Activated CD8-positive, alpha-beta memory T cell treated with anti-CD3 and anti-CD28 coated beads, Interleukin-2, amount 10 ng/mL, durations not matched to agents 7 days and 5 days (primary cell): Measurements from ENCODE around the gene MRC1. TPM values are rescaled to one million over a fixed set of nuclear protein-coding genes. Genes with fewer than 3 reads are reported as not detected.

Experiments used
- ATAC-seq: fragments of 150-1000 bp; cut with Tn5 transposase; one replicate; pipeline ENCODE4 v1.10.0; 2021; ENCODE audit warnings: moderate library complexity
- CTCF ChIA-PET: fragments of 350-600 bp; sonication (Branson Sonifier 250); formaldehyde crosslinking; loops from one replicate; lab custom pipeline; 2021; ENCODE audit warnings: antibody characterized with exemption; lab: Charles Lee
- DNase-seq: peaks from one replicate; pipeline ENCODE4 v3.0.0-alpha.2; 2020
- H3K27ac Mint-ChIP-seq: one replicate; pipeline ENCODE4 v1.8.0; 2021; ENCODE audit warnings: mild to moderate bottlenecking, mixed read lengths
- H3K27me3 Mint-ChIP-seq: one replicate; pipeline ENCODE4 v1.8.0; 2021; ENCODE audit warnings: mixed read lengths
- H3K36me3 Mint-ChIP-seq: one replicate; pipeline ENCODE4 v1.8.0; 2021; ENCODE audit warnings: mild to moderate bottlenecking, mixed read lengths
- H3K4me1 Mint-ChIP-seq: one replicate; pipeline ENCODE4 v1.8.0; 2021; ENCODE audit warnings: mixed read lengths
- H3K4me3 Mint-ChIP-seq: one replicate; pipeline ENCODE4 v1.8.0; 2021; ENCODE audit warnings: mild to moderate bottlenecking, moderate library complexity, mixed read lengths
- H3K9me3 Mint-ChIP-seq: one replicate; pipeline ENCODE4 v1.8.0; 2022; ENCODE audit warnings: low read depth, mixed read lengths
- total RNA-seq, 2 experiments: library from RNA; stranded (reverse); gene quantifications; one replicate each; pipeline ENCODE4 v1.2.3, GENCODE V29; 2021

MRC1 gene
- total RNA-seq, 2 experiments from 2014 or later, result 0.05 TPM; not detected in 1

DNA sequence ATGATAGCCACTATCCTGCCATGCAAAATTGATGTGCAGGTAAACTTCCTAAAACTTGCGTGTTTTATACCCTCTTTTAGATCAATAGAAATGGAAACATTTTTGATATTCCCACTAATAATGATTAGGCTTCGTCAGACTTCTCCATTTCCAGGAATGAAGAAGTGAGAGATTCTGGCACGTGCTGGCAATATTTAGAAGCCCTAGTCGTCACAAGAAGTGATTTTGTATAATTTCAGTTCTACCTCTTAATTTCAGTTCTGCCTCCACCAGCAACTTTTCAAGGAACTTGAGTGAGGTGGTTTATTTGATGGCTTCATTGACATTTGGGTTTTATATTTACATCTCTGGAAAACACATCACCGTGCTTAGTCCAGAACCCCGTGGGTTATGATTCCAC lies 61.9 kb downstream of the MRC1 start:
- CTCF ChIA-PET, result no interaction called here
- Mint-ChIP-seq H3K9me3 (no peaks in the 10 kb centered on the region), H3K27ac (no peak overlapping the region), H3K27me3 (no peaks in the 10 kb centered on the region), H3K36me3 (no peaks in the 10 kb centered on the region), H3K4me1 (no peaks in the 10 kb centered on the region), H3K4me3 (no peak overlapping the region)
- ATAC-seq (no peak), DNase-seq (no peak)

DNA sequence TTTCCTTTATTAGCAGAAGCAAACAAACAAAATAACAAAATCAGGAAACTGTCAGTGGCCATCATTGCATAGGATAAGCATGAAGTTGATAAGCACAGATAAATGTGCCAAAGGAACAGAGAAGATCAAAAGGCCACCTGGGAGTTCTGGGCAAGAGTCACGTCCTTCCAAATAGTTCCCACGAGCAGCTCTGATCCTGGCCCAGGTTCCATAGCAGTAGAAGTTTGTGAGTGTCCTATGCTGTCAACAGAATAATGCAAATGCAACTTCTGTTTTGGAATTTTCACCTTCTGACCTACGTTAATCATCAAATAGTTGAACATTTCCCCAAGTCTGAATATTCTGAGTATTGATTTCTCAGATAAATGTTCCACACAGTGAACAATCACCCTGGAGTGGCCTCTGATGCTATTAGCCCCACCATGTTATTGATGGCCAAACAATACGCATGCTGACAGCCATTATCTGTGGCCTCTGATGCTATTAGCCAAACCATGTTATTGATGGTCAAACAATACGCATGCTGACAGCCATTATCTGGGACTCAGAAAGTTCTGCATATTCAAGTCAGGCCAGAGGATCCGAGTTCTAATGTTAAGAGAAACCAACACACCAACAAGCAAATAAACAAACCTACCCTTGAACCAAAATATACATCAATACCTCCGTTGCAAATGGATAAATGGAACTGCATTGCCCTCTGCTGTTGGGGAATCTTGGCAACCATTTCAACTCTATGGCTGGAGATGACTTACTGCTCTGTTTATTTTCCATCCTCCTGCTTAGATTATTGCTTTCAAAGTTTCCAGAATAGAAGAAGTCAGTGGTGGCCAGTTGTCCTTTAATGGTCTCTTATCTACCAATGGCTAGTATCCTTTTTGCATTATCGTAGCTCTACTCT lies 63.3 kb downstream of the MRC1 start:
- no peak for ATAC-seq
- H3K4me3 Mint-ChIP-seq, result no peak overlapping the region
- CTCF ChIA-PET, result no interaction called here
- H3K36me3 Mint-ChIP-seq, result no peaks in the 10 kb centered on the region
- DNase-seq, result no peak
- H3K4me1 Mint-ChIP-seq, result no peaks in the 10 kb centered on the region
- H3K27ac Mint-ChIP-seq, result no peak overlapping the region
- H3K27me3 Mint-ChIP-seq, result no peaks in the 10 kb centered on the region
- no peaks in the 10 kb centered on the region for H3K9me3 Mint-ChIP-seq

DNA sequence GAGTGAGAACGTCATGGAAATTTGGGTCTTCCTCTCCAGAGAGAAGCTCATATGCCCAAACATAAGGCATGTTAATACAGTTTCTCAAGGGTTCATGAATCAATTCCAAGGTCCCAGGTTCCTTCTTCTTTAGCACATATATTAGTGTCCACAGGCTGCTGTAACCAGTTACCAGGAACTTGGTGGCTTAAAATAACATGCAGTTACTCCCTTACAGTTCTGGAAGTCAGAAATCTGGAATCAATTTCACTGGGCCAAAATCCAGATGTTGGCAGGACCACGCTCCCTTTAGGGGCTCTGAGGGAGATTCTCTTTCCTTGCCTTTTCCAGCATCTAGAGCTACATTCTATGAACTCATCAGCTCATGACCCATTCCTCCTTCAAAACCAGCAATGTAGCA lies 64.8 kb downstream of the MRC1 start:
- Mint-ChIP-seq H3K4me1 (no peaks in the 10 kb centered on the region), H3K27me3 (no peaks in the 10 kb centered on the region), H3K36me3 (no peaks in the 10 kb centered on the region), H3K27ac (no peak overlapping the region), H3K9me3 (no peaks in the 10 kb centered on the region), H3K4me3 (no peak overlapping the region)
- DNase-seq (no peak), ATAC-seq (no peak)
- CTCF ChIA-PET, result no interaction called here

DNA sequence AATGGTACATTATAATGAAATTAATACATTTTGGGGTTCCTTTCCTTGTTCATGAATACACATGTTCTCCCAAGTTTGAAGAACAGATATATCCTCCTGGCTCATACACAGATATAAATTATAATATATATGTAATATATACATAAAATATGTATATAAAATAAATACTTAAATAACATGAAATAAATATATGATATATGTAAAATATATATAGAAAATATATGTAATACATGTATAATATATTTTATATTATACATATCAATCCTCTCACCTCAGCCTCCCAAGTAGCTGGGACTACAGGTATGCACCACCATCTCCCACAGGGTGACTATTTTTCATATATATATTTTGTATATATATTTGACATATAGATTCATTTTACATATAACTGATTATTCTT lies 68.0 kb downstream of the MRC1 start:
- ATAC-seq (no peak), DNase-seq (no peak)
- no peaks in the 10 kb centered on the region for H3K27me3 Mint-ChIP-seq
- CTCF ChIA-PET, result no interaction called here
- no peaks in the 10 kb centered on the region for H3K36me3 Mint-ChIP-seq
- no peak overlapping the region for H3K4me3 Mint-ChIP-seq
- no peak overlapping the region for H3K27ac Mint-ChIP-seq
- no peaks in the 10 kb centered on the region for H3K9me3 Mint-ChIP-seq
- H3K4me1 Mint-ChIP-seq, result no peaks in the 10 kb centered on the region

DNA sequence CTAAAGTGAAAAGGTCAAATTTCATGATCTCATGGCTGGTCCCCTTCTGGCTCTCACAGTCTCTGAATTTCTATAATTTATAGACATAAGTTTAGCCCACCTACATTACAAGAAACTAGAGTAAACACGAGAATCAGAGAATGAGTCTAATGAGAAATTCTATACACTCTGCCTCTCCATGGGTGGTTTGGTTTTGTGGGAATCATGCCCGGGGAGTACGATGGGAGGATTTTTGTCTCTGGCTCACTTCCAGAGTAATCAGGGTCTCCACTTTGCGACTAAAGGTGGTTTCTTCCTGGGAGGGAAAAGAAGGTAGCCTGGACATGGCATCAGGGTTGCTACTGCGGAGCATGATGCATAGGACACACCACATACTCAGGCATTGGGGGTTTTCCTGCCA lies 69.7 kb downstream of the MRC1 start:
- Mint-ChIP-seq H3K36me3 (no peaks in the 10 kb centered on the region), H3K27me3 (no peaks in the 10 kb centered on the region), H3K4me3 (no peak overlapping the region), H3K27ac (no peak overlapping the region), H3K4me1 (no peaks in the 10 kb centered on the region), H3K9me3 (no peaks in the 10 kb centered on the region)
- DNase-seq, result no peak
- CTCF ChIA-PET, result no interaction called here
- ATAC-seq, result no peak

DNA sequence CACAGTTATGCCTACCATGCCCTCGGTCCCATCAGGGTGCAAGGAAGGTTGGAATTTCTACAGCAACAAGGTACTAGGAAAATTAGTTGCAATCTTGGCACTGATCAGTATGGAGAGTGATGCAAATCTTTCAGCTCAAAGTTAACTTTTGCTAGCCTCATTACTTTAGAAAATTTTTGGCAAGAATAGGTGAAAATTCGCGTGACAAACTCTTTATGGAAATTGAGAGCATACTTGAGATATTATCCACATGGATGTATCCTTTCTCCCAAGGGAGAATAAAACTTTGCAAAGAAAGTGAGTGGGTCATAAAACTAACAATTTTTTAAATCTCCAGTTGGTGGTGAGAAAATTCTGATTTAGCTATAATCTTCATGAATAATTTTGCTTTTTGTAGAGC lies 71.5 kb downstream of the MRC1 start:
- no peaks in the 10 kb centered on the region for H3K36me3 Mint-ChIP-seq

DNA sequence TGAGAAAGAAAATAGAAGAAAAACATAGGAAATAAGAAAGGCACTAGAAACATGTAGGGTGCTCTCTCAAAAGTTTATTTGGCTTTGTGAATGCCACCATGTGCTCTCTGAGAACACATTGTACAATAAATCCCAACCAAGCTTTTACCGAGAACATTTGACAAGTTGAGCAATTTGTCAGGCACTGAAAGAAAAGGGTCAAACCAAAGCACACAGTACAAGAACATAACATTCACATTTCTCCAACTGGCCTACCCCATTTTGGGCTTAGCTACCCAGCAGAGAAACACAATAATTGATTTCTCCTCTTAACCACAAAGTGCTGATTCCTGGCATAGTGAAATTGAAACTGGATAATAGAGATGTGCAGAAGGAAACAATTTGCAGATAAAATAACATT lies 73.4 kb downstream of the MRC1 start:
- Mint-ChIP-seq H3K4me3 (no peak overlapping the region), H3K4me1 (no peaks in the 10 kb centered on the region), H3K27me3 (no peaks in the 10 kb centered on the region), H3K27ac (no peak overlapping the region), H3K36me3 (no peaks in the 10 kb centered on the region), H3K9me3 (peaks cover 2% of the 10 kb centered on the region)
- DNase-seq, result no peak
- CTCF ChIA-PET, result no interaction called here
- no peak for ATAC-seq

More for the DNA sequence above, 71.5 kb downstream of the MRC1 start:
- Mint-ChIP-seq H3K27ac (no peak overlapping the region), H3K9me3 (peaks cover 2% of the 10 kb centered on the region), H3K27me3 (no peaks in the 10 kb centered on the region), H3K4me1 (no peaks in the 10 kb centered on the region), H3K4me3 (no peak overlapping the region)
- DNase-seq, result no peak
- no peak for ATAC-seq
- CTCF ChIA-PET, result no interaction called here

DNA sequence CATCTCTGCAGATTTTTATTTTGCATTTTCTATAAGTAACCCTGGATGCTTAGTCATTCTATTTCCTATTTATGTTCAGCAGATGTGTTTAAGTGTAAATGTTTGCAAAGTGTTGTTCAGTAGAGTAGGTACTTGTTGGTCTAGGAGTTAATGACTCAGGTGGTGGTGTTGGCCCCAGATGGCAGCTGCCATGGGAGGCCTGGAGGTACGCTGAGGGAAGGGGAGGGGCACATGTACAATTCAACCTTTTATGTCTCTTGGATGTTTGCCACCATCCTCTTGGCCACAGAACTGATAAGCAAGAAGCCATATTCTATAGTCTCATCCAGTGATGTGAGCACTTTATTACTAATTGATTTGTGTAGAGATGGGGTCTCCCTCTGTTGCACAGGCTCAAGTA lies 74.5 kb downstream of the MRC1 start:
- Mint-ChIP-seq H3K36me3 (no peaks in the 10 kb centered on the region), H3K9me3 (peaks cover 2% of the 10 kb centered on the region), H3K4me1 (no peaks in the 10 kb centered on the region), H3K27ac (no peak overlapping the region), H3K27me3 (no peaks in the 10 kb centered on the region), H3K4me3 (no peak overlapping the region)
- ATAC-seq, result no peak
- DNase-seq, result no peak
- CTCF ChIA-PET, result no interaction called here

DNA sequence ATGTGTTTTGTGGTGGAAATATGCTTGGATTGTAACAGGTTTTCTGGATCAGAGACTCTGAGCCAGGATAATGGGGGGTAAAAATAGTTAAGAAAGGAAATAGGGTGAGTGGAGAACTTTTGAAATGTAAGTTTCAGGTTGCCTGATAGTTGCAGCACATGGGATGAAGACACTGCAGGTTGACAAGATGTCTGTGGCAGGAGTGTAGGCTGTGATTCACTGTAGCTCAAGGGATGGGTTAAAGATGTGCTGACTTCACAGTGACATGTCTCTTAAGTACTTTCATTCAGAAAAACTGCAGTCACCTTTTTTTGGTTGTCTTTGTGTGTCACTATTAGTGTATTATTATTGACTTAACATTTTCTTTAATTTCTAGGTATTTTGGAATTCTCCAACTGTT lies 79.0 kb downstream of the MRC1 start:
- CTCF ChIA-PET, result no interaction called here
- no peaks in the 10 kb centered on the region for H3K27me3 Mint-ChIP-seq
- H3K4me3 Mint-ChIP-seq, result no peak overlapping the region
- H3K36me3 Mint-ChIP-seq, result no peaks in the 10 kb centered on the region
- no peak overlapping the region for H3K27ac Mint-ChIP-seq
- ATAC-seq (no peak), DNase-seq (no peak)
- H3K9me3 Mint-ChIP-seq, result peaks cover 2% of the 10 kb centered on the region
- no peaks in the 10 kb centered on the region for H3K4me1 Mint-ChIP-seq

DNA sequence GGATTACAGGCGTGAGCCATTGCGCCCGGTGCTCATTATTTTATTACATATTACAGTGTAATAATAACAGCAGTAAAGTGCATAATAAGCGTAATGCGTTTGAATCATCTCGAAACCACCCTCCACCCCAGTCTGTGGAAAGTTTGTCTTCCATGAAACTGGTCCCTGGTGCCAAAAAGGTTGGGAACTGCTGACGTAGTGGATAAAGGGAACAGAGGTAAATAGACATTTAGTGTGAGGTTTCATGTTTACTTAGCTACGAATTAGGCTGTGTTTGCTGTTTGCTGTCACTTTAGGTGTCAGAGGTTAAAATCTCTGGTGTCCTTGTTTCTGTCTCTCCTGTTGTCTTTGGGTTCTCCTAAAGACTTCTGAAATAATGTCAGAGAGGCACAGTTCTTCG lies 82.3 kb downstream of the MRC1 start:
- CTCF ChIA-PET, result no interaction called here
- no peaks in the 10 kb centered on the region for H3K36me3 Mint-ChIP-seq
- no peak overlapping the region for H3K27ac Mint-ChIP-seq
- H3K4me3 Mint-ChIP-seq, result no peak overlapping the region
- ATAC-seq, result no peak
- H3K4me1 Mint-ChIP-seq, result no peaks in the 10 kb centered on the region
- DNase-seq, result no peak
- no peaks in the 10 kb centered on the region for H3K27me3 Mint-ChIP-seq
- no peaks in the 10 kb centered on the region for H3K9me3 Mint-ChIP-seq

DNA sequence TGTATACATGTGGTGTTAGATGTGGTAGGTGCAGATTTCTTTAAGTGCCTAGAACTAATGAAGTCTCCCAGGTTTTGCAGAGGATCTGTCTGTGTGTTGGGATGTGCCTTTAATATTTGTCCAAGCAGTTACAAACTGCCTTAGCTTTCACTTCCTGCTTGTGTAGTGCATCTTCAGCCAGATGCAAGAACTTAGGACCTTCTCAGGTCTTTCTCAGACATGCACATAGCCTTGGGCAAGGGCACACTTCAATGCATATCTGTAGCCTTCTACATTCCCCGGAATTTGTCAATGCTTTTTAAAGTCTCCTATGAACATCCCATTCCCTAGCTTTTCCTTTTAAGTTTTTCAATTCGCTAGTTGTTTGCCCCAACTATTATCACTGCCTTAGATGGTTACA lies 95.4 kb downstream of the MRC1 start:
- CTCF ChIA-PET, result no interaction called here
- no peak for DNase-seq
- no peak overlapping the region for H3K4me3 Mint-ChIP-seq

DNA sequence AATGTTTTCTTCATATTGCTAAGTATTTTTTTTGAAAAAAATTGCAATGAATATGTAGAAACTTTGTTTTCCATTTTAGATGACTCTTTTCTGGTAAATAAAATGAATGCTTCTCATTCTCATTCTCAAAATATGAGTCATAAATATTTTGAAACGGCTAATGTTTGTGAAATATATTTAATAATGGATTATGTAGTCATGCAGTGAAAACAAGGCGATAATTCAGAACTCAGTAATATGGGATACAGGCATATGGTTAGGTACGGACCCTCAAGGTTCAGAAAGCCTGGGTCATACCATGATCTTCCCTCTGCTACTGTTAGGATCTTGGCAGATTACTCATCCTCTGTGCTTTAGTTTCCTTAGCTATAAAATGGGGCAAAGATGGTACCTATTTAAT lies 96.3 kb downstream of the MRC1 start:
- Mint-ChIP-seq H3K4me1 (no peaks in the 10 kb centered on the region), H3K4me3 (no peak overlapping the region), H3K36me3 (no peaks in the 10 kb centered on the region), H3K27me3 (no peaks in the 10 kb centered on the region), H3K9me3 (no peaks in the 10 kb centered on the region), H3K27ac (no peak overlapping the region)
- CTCF ChIA-PET, result interaction anchor here (1.2 kb wide), 1 partner anchor 9 kb away, joined by 3 read pairs; no protein-coding TSS in a partner anchor
- ATAC-seq, result no peak
- no peak for DNase-seq

More for the DNA sequence above, 95.4 kb downstream of the MRC1 start:
- Mint-ChIP-seq H3K4me1 (no peaks in the 10 kb centered on the region), H3K36me3 (no peaks in the 10 kb centered on the region), H3K27ac (no peak overlapping the region), H3K27me3 (no peaks in the 10 kb centered on the region), H3K9me3 (no peaks in the 10 kb centered on the region)
- ATAC-seq, result no peak

DNA sequence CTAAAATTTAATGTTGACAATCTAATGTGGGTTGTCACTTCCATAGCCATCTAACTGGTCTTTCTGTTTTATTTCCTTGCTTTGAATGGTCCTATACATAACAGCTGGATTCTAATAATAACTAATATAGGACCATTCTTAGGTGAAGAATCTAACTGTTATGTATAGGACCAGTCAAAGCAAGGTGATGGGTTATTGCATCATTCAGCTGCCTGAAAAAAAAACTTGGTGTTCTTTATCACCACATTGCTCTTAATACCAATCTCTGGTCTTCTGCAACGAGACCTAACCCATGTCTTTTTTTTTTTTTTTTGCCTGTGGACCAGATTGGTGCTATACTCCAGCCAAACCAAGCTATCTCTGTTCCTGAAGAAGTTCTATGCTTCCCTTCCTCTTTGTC lies 96.9 kb downstream of the MRC1 start:
- no peaks in the 10 kb centered on the region for H3K36me3 Mint-ChIP-seq
- no peaks in the 10 kb centered on the region for H3K9me3 Mint-ChIP-seq
- no peaks in the 10 kb centered on the region for H3K27me3 Mint-ChIP-seq

DNA sequence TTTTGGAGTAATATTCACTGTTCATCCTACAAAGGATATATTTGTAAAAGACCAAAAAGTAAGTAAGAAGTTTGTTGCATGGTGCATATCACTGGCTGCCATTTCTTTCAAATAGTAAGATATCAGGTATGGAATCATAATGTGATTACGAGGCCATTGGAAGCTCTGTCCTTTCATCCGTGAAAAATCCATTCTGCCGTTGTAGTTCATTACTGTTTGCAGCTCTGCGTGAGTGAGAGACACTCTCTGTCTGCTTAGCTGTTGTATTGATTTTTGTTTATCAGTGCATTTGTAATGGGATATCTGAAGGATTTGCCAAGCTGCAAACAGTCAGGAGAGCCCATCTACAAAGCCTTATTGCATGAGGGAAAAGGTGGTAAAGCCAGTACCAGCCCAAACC lies 98.5 kb downstream of the MRC1 start:
- Mint-ChIP-seq H3K27ac (no peak overlapping the region), H3K4me1 (no peaks in the 10 kb centered on the region), H3K9me3 (no peaks in the 10 kb centered on the region), H3K27me3 (no peaks in the 10 kb centered on the region), H3K4me3 (no peak overlapping the region), H3K36me3 (no peaks in the 10 kb centered on the region)
- ATAC-seq (no peak), DNase-seq (no peak)
- CTCF ChIA-PET, result no interaction called here

More for the DNA sequence above, 96.9 kb downstream of the MRC1 start:
- no peak overlapping the region for H3K4me3 Mint-ChIP-seq
- H3K27ac Mint-ChIP-seq, result no peak overlapping the region
- CTCF ChIA-PET, result interaction anchor here (1.2 kb wide), 1 partner anchor 10 kb away, joined by 3 read pairs; no protein-coding TSS in a partner anchor
- ATAC-seq (no peak), DNase-seq (no peak)
- H3K4me1 Mint-ChIP-seq, result no peaks in the 10 kb centered on the region
